K562 treated with DMSO at 1 percent for 24 hours (cell line): ENCODE results near the gene MYNN. TPM values are rescaled to one million over a fixed set of nuclear protein-coding genes. Genes with fewer than 3 reads are reported as not detected.

Experiments used
- total RNA-seq: library from RNA; unstranded; fragments of 300-600 nt; gene quantifications from 2 replicates; pipeline ENCODE4 v1.2.3, GENCODE V29; 2022; ENCODE audit warnings: low read depth; ENCODE audit not compliant: insufficient read depth

MYNN gene
- 6.9 and 9.1 TPM in 2 replicates for total RNA-seq

DNA sequence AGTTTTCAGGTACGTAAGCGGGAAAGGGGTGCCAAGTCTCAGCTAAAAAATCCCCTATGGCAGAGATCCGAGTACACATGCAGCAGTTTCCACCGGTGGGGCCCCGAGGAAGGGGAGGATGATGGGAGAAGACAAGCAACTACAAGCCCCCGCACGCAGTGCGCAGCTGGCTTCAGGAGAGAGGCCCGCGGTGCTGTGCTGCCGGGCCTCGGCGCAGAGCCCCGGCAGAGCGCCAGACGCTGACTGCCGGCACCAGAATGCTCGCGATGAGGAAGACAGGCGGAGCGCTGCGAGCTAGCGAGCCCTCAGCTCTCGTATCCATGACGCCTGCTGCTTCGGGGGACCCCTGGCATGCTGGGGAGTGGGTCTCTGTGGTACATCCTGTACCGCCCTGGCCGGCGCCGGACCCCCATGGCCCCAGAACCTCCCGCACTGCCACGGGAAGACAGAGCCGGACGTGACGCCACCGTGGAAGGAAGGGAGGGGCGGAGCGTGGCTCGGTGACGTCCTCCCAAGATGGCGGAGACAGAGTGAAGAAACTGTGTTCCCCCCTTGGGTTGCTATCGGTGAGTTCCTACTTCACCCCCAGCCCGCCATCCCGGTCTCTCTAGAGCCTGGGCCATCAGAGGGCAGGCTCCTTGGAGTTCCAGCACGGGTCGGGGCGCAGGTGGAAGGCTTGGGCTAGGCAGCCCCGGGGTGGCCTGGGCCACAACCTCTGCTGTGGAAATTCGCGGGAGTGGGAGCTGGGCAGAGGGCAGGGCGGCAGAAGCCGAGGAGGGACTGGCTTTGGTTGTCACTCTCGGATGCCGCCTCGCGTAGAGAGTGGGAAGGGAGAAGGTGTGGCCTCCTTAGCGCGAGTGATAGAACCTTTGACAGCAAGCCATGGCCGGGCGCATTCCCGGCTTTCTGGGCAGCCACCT, at the start of gene MYNN:
Gene MYNN (plus strand): TSS at position 500 of the 920 bp plus-strand sequence. CDS start 900 bp downstream, outside the sequence.

DNA sequence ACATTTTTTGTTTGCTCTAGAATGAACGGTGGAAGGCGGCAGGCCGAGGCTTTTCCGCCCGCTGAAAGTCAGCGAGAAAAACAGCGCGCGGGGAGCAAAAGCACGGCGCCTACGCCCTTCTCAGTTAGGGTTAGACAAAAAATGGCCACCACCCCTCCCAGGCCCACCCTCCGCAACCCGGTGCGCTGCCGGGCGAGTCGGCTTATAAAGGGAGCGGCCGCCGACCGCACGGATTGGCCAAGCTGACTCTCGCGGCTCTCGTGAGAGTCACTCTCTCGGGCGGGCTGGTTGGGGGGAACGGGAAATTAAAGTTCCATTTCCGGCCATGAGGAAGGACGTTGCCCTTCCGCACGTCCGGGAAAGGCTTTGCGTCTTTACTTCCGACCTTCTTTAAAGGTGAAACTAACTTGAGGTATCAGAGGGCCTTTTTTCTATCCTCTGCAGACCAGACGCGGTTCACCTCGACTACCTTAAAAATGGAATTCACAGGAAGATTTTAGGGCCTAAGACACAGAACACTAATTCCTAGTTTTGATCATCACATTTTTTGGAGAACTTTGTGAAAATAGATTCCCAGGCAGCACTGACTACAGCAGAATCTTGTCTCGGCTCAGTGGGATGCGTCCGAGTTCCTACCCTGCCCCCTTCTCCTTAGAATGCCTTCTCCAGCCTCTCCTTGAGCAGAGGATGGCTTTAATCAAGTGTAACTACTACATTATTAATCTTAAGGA, 8.1 kb upstream of the MYNN start, which contains the start of gene TERC:
Gene TERC (minus strand): TSS at position 179 of the 731 bp plus-strand sequence.

DNA sequence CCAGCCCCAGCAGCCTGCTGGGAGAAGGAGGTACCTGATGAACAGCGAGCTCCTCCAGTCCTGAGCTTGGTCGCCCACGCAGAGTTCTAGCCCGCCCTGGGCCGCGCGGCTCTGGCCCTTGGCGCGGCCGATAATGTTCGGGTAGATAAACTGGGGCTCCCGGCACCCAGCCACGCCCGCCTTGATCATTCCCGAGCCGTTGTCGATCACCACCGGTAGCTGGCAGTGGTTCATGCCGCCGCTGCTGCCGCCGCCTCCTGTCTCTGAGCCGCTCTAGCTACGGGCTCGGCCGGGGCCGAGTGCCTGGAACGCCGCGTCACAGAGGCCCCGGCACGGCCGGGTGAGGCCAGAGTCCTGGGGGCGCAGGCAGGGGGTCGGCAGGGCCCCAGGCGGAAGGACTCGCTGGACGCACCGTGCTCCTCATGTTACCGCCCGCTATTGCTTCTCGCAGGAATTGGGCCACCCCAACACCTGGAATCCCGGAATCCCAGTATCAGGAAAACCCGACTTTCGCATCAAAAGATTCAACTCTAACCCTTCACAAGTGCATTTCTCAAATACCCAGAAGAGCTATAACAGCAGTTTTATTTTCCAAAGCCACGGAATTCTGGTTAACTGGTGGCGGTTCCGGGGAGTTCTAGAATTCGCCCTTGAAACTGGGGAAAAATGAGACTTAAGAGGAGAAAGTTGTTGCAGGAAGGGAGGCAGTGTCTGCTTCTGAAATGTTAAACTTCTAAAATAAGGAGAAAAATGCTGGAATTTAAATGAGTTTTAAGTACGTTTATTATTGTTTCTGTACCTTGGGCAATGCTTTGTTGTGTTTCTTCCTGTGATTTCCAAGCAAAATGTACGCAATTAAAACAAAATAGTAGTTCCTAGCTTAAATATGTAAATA, 3.7 kb upstream of the MYNN start, which contains the start of gene ACTRT3:
Gene ACTRT3 (minus strand): TSS at position 275 of the 895 bp plus-strand sequence. CDS start 41 bp downstream, at position 234.

DNA sequence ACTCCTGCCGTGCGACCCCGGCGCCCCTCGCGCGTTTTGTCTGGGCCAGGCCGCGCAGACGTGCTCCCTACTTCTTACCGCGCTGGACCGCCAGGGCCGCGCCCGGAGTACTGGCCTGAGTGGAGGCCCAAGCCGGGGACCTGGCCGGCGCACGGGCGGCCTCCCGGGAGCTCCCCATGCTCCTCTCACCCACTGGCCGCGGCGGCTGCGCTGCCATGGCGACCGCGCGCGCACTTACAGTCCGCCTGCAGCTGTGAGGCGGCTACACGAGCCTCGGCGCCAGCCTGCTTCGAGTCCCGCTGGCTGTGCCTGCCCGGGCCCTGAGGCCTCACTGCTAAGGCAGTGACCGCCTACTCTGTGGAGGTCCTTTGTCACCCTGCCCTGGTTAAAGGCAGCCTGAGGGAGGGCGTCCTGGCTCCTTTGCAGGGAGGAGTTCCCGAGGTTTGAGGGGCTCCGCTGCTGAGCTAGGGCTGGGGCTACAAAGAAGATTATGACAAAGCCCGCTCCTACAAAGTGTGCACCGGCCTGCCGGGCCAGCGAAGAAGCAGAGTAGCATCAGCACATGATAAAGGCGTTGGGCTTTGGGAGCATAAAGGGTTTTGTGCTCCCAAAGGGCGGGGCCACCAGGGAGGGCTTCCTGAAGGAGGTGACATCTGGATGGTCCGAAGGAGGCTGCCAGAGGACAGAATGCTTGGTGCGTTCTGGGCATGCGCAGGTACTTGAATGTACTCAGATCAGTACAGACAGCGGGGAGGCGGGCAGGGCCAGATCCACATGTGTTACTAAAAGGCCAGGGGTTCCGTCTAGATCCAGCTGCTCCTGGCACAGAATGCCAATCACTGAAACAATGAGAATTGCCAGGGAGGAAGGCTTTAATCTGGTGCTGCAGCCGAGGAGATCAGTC, 39.4 kb downstream of the MYNN start, which contains the start of the genes LRRC34 and LRRIQ4:
Gene LRRC34 (minus strand): TSS at position 573 of the 904 bp plus-strand sequence. CDS start 356 bp downstream, at position 217.
Gene LRRIQ4 (plus strand): TSS at position 539 of the 904 bp plus-strand sequence. CDS start 9,052 bp downstream, outside the sequence.

Other genes with a start within 250 kb of the MYNN start
- gene MECOM, start 109.7 kb upstream of the MYNN start, total RNA-seq = 3.8 and 5.9 TPM in 2 replicates
- gene TERC, start 8.3 kb upstream of the MYNN start, total RNA-seq = not detected in 2 replicates
- not detected in 2 replicates for gene ACTRT3, start 3.8 kb upstream of the MYNN start, total RNA-seq
- not detected in 2 replicates for gene LRRIQ4, start 39.5 kb downstream of the MYNN start, total RNA-seq
- gene LRRC34, start 39.5 kb downstream of the MYNN start, total RNA-seq = not detected in 2 replicates
- gene LRRC31, start 96.5 kb downstream of the MYNN start, total RNA-seq = not detected in 2 replicates
- gene SAMD7, start 138.2 kb downstream of the MYNN start, total RNA-seq = not detected in 2 replicates
- 31.5 and 37.1 TPM in 2 replicates for gene SEC62, start 193.4 kb downstream of the MYNN start, total RNA-seq